Activated naive CD8-positive, alpha-beta T cell treated with anti-CD3 and anti-CD28 coated beads, Interleukin-2, amount 10 ng/mL, durations not matched to agents 7 days and 5 days (primary cell): ENCODE measurements around the gene TYW5. TPM values are rescaled to one million over a fixed set of nuclear protein-coding genes. Genes with fewer than 3 reads are reported as not detected.

ENCODE experiments used
- ATAC-seq: fragments of 150-1000 bp; cut with Tn5 transposase; one replicate; pipeline ENCODE4 v1.10.0; 2021; ENCODE audit warnings: low read depth, moderate library complexity
- POLR2A ChIA-PET: fragments of 350-600 bp; sonication (Branson Sonifier 250); formaldehyde crosslinking; loops from one replicate; lab custom pipeline; 2021; ENCODE audit warnings: antibody characterized with exemption; lab: Charles Lee
- DNase-seq: peaks from one replicate; pipeline ENCODE4 v3.0.0; 2021
- H3K27ac Mint-ChIP-seq: one replicate; pipeline ENCODE4 v1.8.0; 2022; ENCODE audit warnings: mild to moderate bottlenecking, mixed read lengths
- H3K27me3 Mint-ChIP-seq: one replicate; pipeline ENCODE4 v1.8.0; 2022; ENCODE audit warnings: mild to moderate bottlenecking, moderate library complexity, mixed read lengths
- H3K36me3 Mint-ChIP-seq: one replicate; pipeline ENCODE4 v1.8.0; 2021; ENCODE audit warnings: mild to moderate bottlenecking, mixed read lengths
- H3K4me1 Mint-ChIP-seq: one replicate; pipeline ENCODE4 v1.8.0; 2021; ENCODE audit warnings: mixed read lengths
- H3K4me3 Mint-ChIP-seq: one replicate; pipeline ENCODE4 v1.8.0; 2022; ENCODE audit warnings: mild to moderate bottlenecking, moderate library complexity, mixed read lengths
- H3K9me3 Mint-ChIP-seq: one replicate; pipeline ENCODE4 v1.8.0; 2021; ENCODE audit warnings: mixed read lengths
- total RNA-seq, 2 experiments: library from RNA; stranded (reverse); gene quantifications; one replicate each; pipeline ENCODE4 v1.2.3, GENCODE V29; 2021

Gene TYW5
- total RNA-seq, 2 experiments from 2014 or later: 9.3 to 10.0 TPM

DNA sequence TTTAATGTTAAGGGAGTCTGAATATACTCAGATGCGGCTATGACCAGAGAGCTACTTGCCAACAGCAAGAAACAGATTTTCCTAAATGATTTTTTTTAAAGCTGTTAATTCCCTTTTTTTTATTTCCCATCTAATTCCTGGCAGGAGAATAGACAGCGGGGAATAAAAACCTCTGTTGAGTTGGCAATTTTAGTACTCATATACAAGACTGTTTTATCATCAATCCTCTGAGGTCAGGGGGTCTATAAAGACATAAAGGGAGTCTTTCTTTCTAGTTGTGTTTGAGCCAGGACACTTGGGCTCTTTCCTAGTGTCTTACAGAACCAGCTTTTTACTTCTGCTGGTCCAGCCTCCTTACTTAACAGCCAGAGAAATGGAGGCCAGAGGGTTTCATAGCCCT is 29.5 kb upstream of the TYW5 start:
- Mint-ChIP-seq H3K27ac (no peak overlapping the region), H3K27me3 (no peaks in the 10 kb centered on the region), H3K4me3 (no peak overlapping the region), H3K36me3 (no peaks in the 10 kb centered on the region), H3K4me1 (peaks cover 7% of the 10 kb centered on the region), H3K9me3 (peaks cover 1% of the 10 kb centered on the region)
- ATAC-seq: no peak
- no peak for DNase-seq
- POLR2A ChIA-PET: no interaction called here

GRCh38 chr2:199984159-199984558 is 28.9 kb upstream of the TYW5 start:
- DNase-seq (no peak), ATAC-seq (no peak)
- peaks cover 1% of the 10 kb centered on the region for H3K9me3 Mint-ChIP-seq
- no peaks in the 10 kb centered on the region for H3K27me3 Mint-ChIP-seq
- POLR2A ChIA-PET: interaction anchor here (0.6 kb wide), 1 partner anchor 540 kb away, joined by 3 read pairs; no protein-coding TSS in a partner anchor
- no peak overlapping the region for H3K27ac Mint-ChIP-seq
- H3K4me1 Mint-ChIP-seq: peaks cover 8% of the 10 kb centered on the region
- H3K4me3 Mint-ChIP-seq: no peak overlapping the region
- no peaks in the 10 kb centered on the region for H3K36me3 Mint-ChIP-seq

DNA sequence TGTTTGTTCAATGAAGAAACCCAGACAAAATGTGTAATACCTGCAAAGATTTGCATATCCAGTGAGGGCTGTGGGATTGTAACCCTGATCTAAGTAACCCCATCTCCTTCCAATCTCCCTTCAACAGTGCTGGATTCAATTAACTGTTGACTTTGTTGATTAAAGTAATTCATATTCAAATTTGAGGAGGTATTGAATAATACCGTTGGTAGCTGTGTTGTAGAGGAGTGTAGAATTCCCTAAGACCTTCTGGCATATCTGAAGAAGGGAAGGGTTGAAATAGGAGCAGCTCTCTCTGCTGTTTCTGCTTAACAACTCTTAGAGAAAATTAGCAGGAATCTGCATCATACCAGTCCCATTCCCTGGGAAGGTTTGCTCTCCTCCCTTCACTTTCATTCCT is 28.2 kb upstream of the TYW5 start:
- no peak overlapping the region for H3K4me3 Mint-ChIP-seq
- POLR2A ChIA-PET: interaction anchor here (0.6 kb wide), 1 partner anchor 540 kb away, joined by 3 read pairs; no protein-coding TSS in a partner anchor
- DNase-seq (no peak), ATAC-seq (no peak)
- H3K4me1 Mint-ChIP-seq: peaks cover 12% of the 10 kb centered on the region
- no peak overlapping the region for H3K27ac Mint-ChIP-seq
- peaks cover 1% of the 10 kb centered on the region for H3K9me3 Mint-ChIP-seq
- no peaks in the 10 kb centered on the region for H3K27me3 Mint-ChIP-seq
- H3K36me3 Mint-ChIP-seq: no peaks in the 10 kb centered on the region

GRCh38 chr2:199982126-199982843 is 27.0 kb upstream of the TYW5 start:
- no peak overlapping the region for H3K4me3 Mint-ChIP-seq
- POLR2A ChIA-PET: interaction anchor here (0.6 kb wide), 1 partner anchor 499 kb away, joined by 3 read pairs; no protein-coding TSS in a partner anchor
- no peaks in the 10 kb centered on the region for H3K27me3 Mint-ChIP-seq
- H3K36me3 Mint-ChIP-seq: no peaks in the 10 kb centered on the region
- ATAC-seq (no peak), DNase-seq (no peak)
- no peak overlapping the region for H3K27ac Mint-ChIP-seq
- peaks cover 1% of the 10 kb centered on the region for H3K9me3 Mint-ChIP-seq
- peaks cover 18% of the 10 kb centered on the region for H3K4me1 Mint-ChIP-seq

- Mint-ChIP-seq H3K9me3 (no peaks in the 10 kb centered on the region), H3K27me3 (no peaks in the 10 kb centered on the region), H3K4me3 (no peak overlapping the region), H3K36me3 (peaks cover 6% of the 10 kb centered on the region), H3K4me1 (peaks cover 13% of the 10 kb centered on the region), H3K27ac (no peak overlapping the region)
- peak; percentile 81 for DNase-seq
- ATAC-seq: peak; percentile 62
- POLR2A ChIA-PET: no interaction called here
Measured at GRCh38 chr2:199979832-199980628, 24.7 kb upstream of the TYW5 start.

GRCh38 chr2:199979398-199979797 is 24.1 kb upstream of the TYW5 start:
- no peaks in the 10 kb centered on the region for H3K27me3 Mint-ChIP-seq
- H3K4me3 Mint-ChIP-seq: no peak overlapping the region
- no peak for ATAC-seq
- no peaks in the 10 kb centered on the region for H3K9me3 Mint-ChIP-seq
- peaks cover 13% of the 10 kb centered on the region for H3K4me1 Mint-ChIP-seq
- no peak overlapping the region for H3K27ac Mint-ChIP-seq
- POLR2A ChIA-PET: no interaction called here
- peaks cover 6% of the 10 kb centered on the region for H3K36me3 Mint-ChIP-seq
- no peak for DNase-seq

- Mint-ChIP-seq H3K36me3 (peaks cover 6% of the 10 kb centered on the region), H3K4me3 (peak overlapping the region; percentile 3), H3K9me3 (no peaks in the 10 kb centered on the region), H3K4me1 (peaks cover 13% of the 10 kb centered on the region), H3K27me3 (no peaks in the 10 kb centered on the region), H3K27ac (no peak overlapping the region)
- DNase-seq (no peak), ATAC-seq (peak; percentile 50)
- POLR2A ChIA-PET: interaction anchor here (1.1 kb wide), 1 partner anchor 490 kb away, joined by 3 read pairs; no protein-coding TSS in a partner anchor
Measured at GRCh38 chr2:199977984-199978415, 22.7 kb upstream of the TYW5 start.

- Mint-ChIP-seq H3K27me3 (no peaks in the 10 kb centered on the region), H3K4me3 (no peak overlapping the region), H3K4me1 (peaks cover 13% of the 10 kb centered on the region), H3K36me3 (peaks cover 6% of the 10 kb centered on the region), H3K9me3 (no peaks in the 10 kb centered on the region), H3K27ac (no peak overlapping the region)
- ATAC-seq (no peak), DNase-seq (no peak)
- POLR2A ChIA-PET: interaction anchor here (0.5 kb wide), 1 partner anchor 49 kb away, joined by 5 read pairs; no protein-coding TSS in a partner anchor
Measured at GRCh38 chr2:199975273-199975895, 20.1 kb upstream of the TYW5 start.

GRCh38 chr2:199973703-199974102 is 18.4 kb upstream of the TYW5 start:
- DNase-seq: no peak
- Mint-ChIP-seq H3K4me1 (peaks cover 8% of the 10 kb centered on the region), H3K36me3 (peaks cover 7% of the 10 kb centered on the region), H3K27ac (no peak overlapping the region), H3K4me3 (no peak overlapping the region), H3K9me3 (no peaks in the 10 kb centered on the region), H3K27me3 (no peaks in the 10 kb centered on the region)
- POLR2A ChIA-PET: no interaction called here
- no peak for ATAC-seq

GRCh38 chr2:199972088-199972626 is 16.9 kb upstream of the TYW5 start:
- no peaks in the 10 kb centered on the region for H3K4me1 Mint-ChIP-seq
- no peaks in the 10 kb centered on the region for H3K9me3 Mint-ChIP-seq
- H3K27ac Mint-ChIP-seq: no peak overlapping the region

DNA sequence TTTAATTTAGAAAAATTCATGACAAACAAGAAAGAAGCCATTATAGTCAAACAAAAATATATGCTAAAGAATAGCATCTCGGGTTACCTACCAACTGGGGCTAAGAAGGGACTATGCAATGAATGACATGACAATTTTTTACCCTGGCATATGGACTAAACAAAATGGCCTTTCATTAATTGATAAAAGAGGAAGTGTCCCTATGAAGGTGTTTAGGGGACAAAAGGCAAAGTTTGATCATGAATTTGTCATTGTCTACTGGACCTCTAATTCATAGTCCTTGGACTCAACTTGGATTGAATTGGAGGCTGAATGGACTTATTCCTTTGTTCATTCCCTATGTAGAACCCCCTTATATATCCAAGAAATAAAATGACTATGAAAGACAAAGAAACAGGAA is 12.8 kb upstream of the TYW5 start:
- Mint-ChIP-seq H3K4me3 (no peak overlapping the region), H3K9me3 (no peaks in the 10 kb centered on the region), H3K4me1 (no peaks in the 10 kb centered on the region), H3K27ac (no peak overlapping the region), H3K36me3 (peaks cover 10% of the 10 kb centered on the region), H3K27me3 (no peaks in the 10 kb centered on the region)
- POLR2A ChIA-PET: no interaction called here
- DNase-seq: no peak
- no peak for ATAC-seq

More at GRCh38 chr2:199972088-199972626, 16.9 kb upstream of the TYW5 start:
- peaks cover 8% of the 10 kb centered on the region for H3K36me3 Mint-ChIP-seq
- no peak for ATAC-seq
- H3K4me3 Mint-ChIP-seq: no peak overlapping the region
- no peak for DNase-seq
- POLR2A ChIA-PET: no interaction called here
- no peaks in the 10 kb centered on the region for H3K27me3 Mint-ChIP-seq

GRCh38 chr2:199966976-199967375 is 11.7 kb upstream of the TYW5 start:
- H3K36me3 Mint-ChIP-seq: peaks cover 16% of the 10 kb centered on the region
- H3K9me3 Mint-ChIP-seq: no peaks in the 10 kb centered on the region
- POLR2A ChIA-PET: no interaction called here
- no peak overlapping the region for H3K27ac Mint-ChIP-seq
- no peaks in the 10 kb centered on the region for H3K27me3 Mint-ChIP-seq
- no peak overlapping the region for H3K4me3 Mint-ChIP-seq
- no peaks in the 10 kb centered on the region for H3K4me1 Mint-ChIP-seq
- DNase-seq (no peak), ATAC-seq (no peak)

DNA sequence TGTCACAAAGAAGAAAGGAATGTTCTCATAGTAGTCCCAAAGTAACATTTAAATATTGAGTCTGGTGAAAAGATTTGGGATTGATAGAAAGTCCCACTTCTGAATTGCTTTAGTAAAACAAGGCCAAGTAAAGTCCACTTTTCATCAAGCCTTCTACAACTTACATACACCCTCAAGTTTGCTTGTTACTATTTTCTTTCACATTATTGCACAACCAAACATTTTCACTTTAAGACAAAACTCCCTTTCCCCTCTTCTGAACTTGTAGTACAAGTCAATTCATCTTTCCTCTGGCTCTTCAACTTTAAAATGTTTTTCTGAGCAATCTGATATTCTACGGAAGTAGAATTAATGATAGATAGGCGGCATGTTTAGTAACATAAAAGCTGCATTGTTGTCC is 11.1 kb upstream of the TYW5 start:
- no peaks in the 10 kb centered on the region for H3K9me3 Mint-ChIP-seq
- no peak overlapping the region for H3K27ac Mint-ChIP-seq
- H3K4me1 Mint-ChIP-seq: no peaks in the 10 kb centered on the region
- DNase-seq (no peak), ATAC-seq (no peak)
- no peaks in the 10 kb centered on the region for H3K27me3 Mint-ChIP-seq
- POLR2A ChIA-PET: no interaction called here
- no peak overlapping the region for H3K4me3 Mint-ChIP-seq
- peaks cover 19% of the 10 kb centered on the region for H3K36me3 Mint-ChIP-seq
